IMR-90 (cell line): Measurements from ENCODE around the gene ACOXL. TPM values are rescaled to one million over a fixed set of nuclear protein-coding genes. Genes with fewer than 3 reads are reported as not detected.

Source experiments
- ATAC-seq: fragments of 200-7000 bp; cut with Tn5 transposase; 2 replicates; pipeline ENCODE4 v1.9.1; 2020; ENCODE audit warnings: low read depth, mild to moderate bottlenecking, moderate library complexity
- BruUV-seq: library from RNA; stranded (reverse); fragments of 400-500 nt; replicated peaks from 2 replicates; lab custom pipeline; 2021; lab: Mats Ljungman, UMichigan
- CTCF ChIA-PET: fragments of 300-600 bp; formaldehyde crosslinking; extraction: SDS; loops from one replicate; lab custom pipeline; 2021; ENCODE audit warnings: antibody characterized with exemption; lab: Yijun Ruan, JAX
- POLR2A ChIA-PET: fragments of 300-600 bp; sonication (Branson Sonifier 250); formaldehyde crosslinking; loops from one replicate; lab custom pipeline; 2022; ENCODE audit warnings: antibody characterized with exemption; ENCODE audit not compliant: unreplicated experiment; lab: Charles Lee
- DNase-seq: peaks from one replicate; pipeline ENCODE4 v3.0.0; 2013
- H2AFZ ChIP-seq: replicated peaks from 2 replicates; pipeline ENCODE3; 2013; ENCODE audit warnings: low read length, mild to moderate bottlenecking; ENCODE audit not compliant: poor library complexity
- H2AK5ac ChIP-seq: 2 replicates; pipeline ENCODE4 v1.6.1; 2013; ENCODE audit warnings: low read depth, low read length, inconsistent platforms
- H2AK9ac ChIP-seq: replicated peaks from 2 replicates; pipeline ENCODE3; 2013; ENCODE audit warnings: mild to moderate bottlenecking, low read depth, low read length, moderate library complexity; ENCODE audit not compliant: poor library complexity
- H2BK120ac ChIP-seq: 2 replicates; pipeline ENCODE4 v1.6.1; 2013; ENCODE audit warnings: low read depth, low read length, inconsistent platforms
- H2BK15ac ChIP-seq: 3 replicates; pipeline ENCODE4 v1.6.1; 2013; ENCODE audit warnings: low read depth, low read length, inconsistent platforms
- H2BK20ac ChIP-seq: 2 replicates; pipeline ENCODE4 v1.6.1; 2013; ENCODE audit warnings: low read depth, mild to moderate bottlenecking, inconsistent platforms, low read length, moderate library complexity
- H2BK5ac ChIP-seq: 2 replicates; pipeline ENCODE4 v1.6.1; 2013; ENCODE audit warnings: mild to moderate bottlenecking, low read depth, low read length, inconsistent platforms; ENCODE audit not compliant: poor library complexity, severe bottlenecking
- H3K14ac ChIP-seq: replicated peaks from 2 replicates; pipeline ENCODE4 v1.6.1; 2013; ENCODE audit warnings: low read depth, low read length, inconsistent platforms
- H3K18ac ChIP-seq: 2 replicates; pipeline ENCODE4 v1.6.1; 2013; ENCODE audit warnings: low read depth, low read length, control low read depth
- H3K23ac ChIP-seq: 2 replicates; pipeline ENCODE4 v1.6.1; 2013; ENCODE audit warnings: low read depth, low read length, inconsistent platforms
- H3K27ac ChIP-seq: 2 replicates; pipeline ENCODE4 v1.5.1; 2013; ENCODE audit warnings: mild to moderate bottlenecking, control low read depth, low read length; ENCODE audit not compliant: insufficient read depth
- H3K27me3 ChIP-seq: 2 replicates; pipeline ENCODE4 v1.6.1; 2013; ENCODE audit warnings: low read length; ENCODE audit not compliant: control insufficient read depth, insufficient read depth
- H3K36me3 ChIP-seq: 2 replicates; pipeline ENCODE4 v1.6.1; 2013; ENCODE audit warnings: low read length, mixed read lengths; ENCODE audit not compliant: control insufficient read depth, insufficient read depth
- H3K4ac ChIP-seq: 2 replicates; pipeline ENCODE4 v1.6.1; 2013; ENCODE audit warnings: low read depth, low read length, inconsistent platforms
- H3K4me1 ChIP-seq: 2 replicates; pipeline ENCODE4 v1.6.1; 2013; ENCODE audit warnings: low read length, mixed read lengths; ENCODE audit not compliant: control insufficient read depth, insufficient read depth
- H3K4me2 ChIP-seq: 2 replicates; pipeline ENCODE4 v1.6.1; 2013; ENCODE audit warnings: low read depth, mild to moderate bottlenecking, control low read depth, low read length, moderate library complexity
- H3K4me3 ChIP-seq: 2 replicates; pipeline ENCODE4 v1.5.1; 2013; ENCODE audit warnings: low read depth, mild to moderate bottlenecking, control low read depth, low read length, moderate library complexity; ENCODE audit not compliant: insufficient read depth
- H3K56ac ChIP-seq: 2 replicates; pipeline ENCODE4 v1.6.1; 2013; ENCODE audit warnings: low read length, inconsistent platforms; ENCODE audit not compliant: insufficient read depth; ENCODE audit errors: extremely low read depth
- H3K79me1 ChIP-seq, 2 experiments: 2 replicates each; pipeline ENCODE4 v1.6.1; 2013; ENCODE audit warnings: low read length in 2 of 2, inconsistent platforms in 1 of 2, low read depth in 1 of 2
- H3K9ac ChIP-seq: 2 replicates; pipeline ENCODE4 v1.6.1; 2013; ENCODE audit warnings: low read depth, low read length, control low read depth
- H3K9me1 ChIP-seq: 2 replicates; pipeline ENCODE4 v1.6.1; 2013; ENCODE audit warnings: low read length, inconsistent platforms; ENCODE audit not compliant: insufficient read depth
- H3K9me3 ChIP-seq: 2 replicates; pipeline ENCODE4 v1.6.1; 2013; ENCODE audit warnings: low read length; ENCODE audit not compliant: control insufficient read depth, insufficient read depth
- H4K20me1 ChIP-seq: 2 replicates; pipeline ENCODE4 v1.6.1; 2013; ENCODE audit warnings: low read length, inconsistent platforms; ENCODE audit not compliant: insufficient read depth
- H4K5ac ChIP-seq: 2 replicates; pipeline ENCODE4 v1.6.1; 2013; ENCODE audit warnings: mild to moderate bottlenecking, low read depth, low read length, control low read depth
- H4K8ac ChIP-seq, 2 experiments: 2 replicates each; pipeline ENCODE4 v1.6.1; 2013; ENCODE audit warnings: low read depth in 2 of 2, low read length in 2 of 2, control low read depth in 1 of 2, inconsistent platforms in 1 of 2
- H4K91ac ChIP-seq: 2 replicates; pipeline ENCODE4 v1.6.1; 2013; ENCODE audit warnings: low read depth, low read length, inconsistent platforms; ENCODE audit not compliant: insufficient read depth
- BHLHE40 ChIP-seq: fragments of 150-350 bp; IDR thresholded peaks from 2 replicates; pipeline ENCODE4 v1.6.1; 2016; ENCODE audit warnings: mild to moderate bottlenecking, low read depth, low read length
- CHD1 ChIP-seq: IDR thresholded peaks from 2 replicates; pipeline ENCODE4 v1.6.1; 2012; ENCODE audit warnings: low read depth, low read length, improper control_type of control experiment
- FOS ChIP-seq: fragments of 150-350 bp; IDR thresholded peaks from 2 replicates; pipeline ENCODE4 v1.6.1; 2016; ENCODE audit warnings: low read depth, low read length
- MAZ ChIP-seq: IDR thresholded peaks from 2 replicates; pipeline ENCODE4 v1.6.1; 2012; ENCODE audit warnings: low read depth, mild to moderate bottlenecking, low read length, improper control_type of control experiment, moderate library complexity, borderline replicate concordance
- MXI1 ChIP-seq: IDR thresholded peaks from 2 replicates; pipeline ENCODE4 v1.6.1; 2012; ENCODE audit warnings: low read depth, mild to moderate bottlenecking, low read length, moderate library complexity, borderline replicate concordance
- POLR2A ChIP-seq: IDR thresholded peaks from 2 replicates; pipeline ENCODE4 v1.6.1; 2012; ENCODE audit warnings: mild to moderate bottlenecking, low read depth, low read length
- RAD21 ChIP-seq: IDR thresholded peaks from 2 replicates; pipeline ENCODE4 v1.6.1; 2012; ENCODE audit warnings: low read length, improper control_type of control experiment
- RCOR1 ChIP-seq: IDR thresholded peaks from 2 replicates; pipeline ENCODE4 v1.6.1; 2012; ENCODE audit warnings: mild to moderate bottlenecking, low read length, improper control_type of control experiment; ENCODE audit not compliant: insufficient replicate concordance
- RFX5 ChIP-seq: IDR thresholded peaks from 2 replicates; pipeline ENCODE4 v1.8.0; 2012; ENCODE audit warnings: low read depth, mild to moderate bottlenecking, low read length, moderate library complexity
- SMC3 ChIP-seq: fragments of 150-350 bp; IDR thresholded peaks from 2 replicates; pipeline ENCODE4 v1.6.1; 2016; ENCODE audit warnings: low read depth, mild to moderate bottlenecking, antibody characterized with exemption, low read length, moderate library complexity
- WGBS, 2 experiments: methylation state at CpG; one replicate each; pipeline versions ENCODE4 v1.1.5 to v1.1.7; 2013; ENCODE audit warnings: missing lambda C conversion rate in 2 of 2; ENCODE audit not compliant: insufficient read length in 1 of 2; ENCODE audit errors: extremely low coverage in 2 of 2; 5-methylcytosine and 5-hydroxymethylcytosine counted together
- dilution Hi-C: fragments of 300-500 bp; cut with HindIII; formaldehyde crosslinking; loops from one replicate; pipeline ENCODE4 v1.14.3; 2018; ENCODE audit warnings: low sequenced_read_pairs; ENCODE audit not compliant: unreplicated experiment
- in situ Hi-C: fragments of 300-500 bp; cut with MboI; formaldehyde crosslinking; loops from 3 replicates; pipeline ENCODE4 v1.14.3; 2019; ENCODE audit warnings: low sequenced_read_pairs, inconsistent platforms, mixed read lengths
- intact Hi-C: fragments of 100-400 bp; cut with micrococcal nuclease; formaldehyde crosslinking; loops from 2 replicates; pipeline ENCODE4 v1.10.0; 2022
- polyA plus RNA-seq, 3 experiments: library from polyadenylated mRNA; depleted of rRNA; stranded (reverse); fragments of >200 nt; gene quantifications; 2 replicates each; pipeline ENCODE4 v1.2.3, GENCODE V29; 2012; ENCODE audit warnings: low replicate concordance in 1 of 3
- total RNA-seq: library from RNA; depleted of rRNA; stranded (reverse); fragments of >200 nt; gene quantifications from 2 replicates; pipeline ENCODE4 v1.2.3, GENCODE V29; 2012
- TF ChIP-seq, protein P1 (sequence below): conservative IDR thresholded peaks from 2 replicates; pipeline ENCODE4 v1.5.1; 2012; ENCODE audit warnings: mild to moderate bottlenecking, low read depth, low read length, improper control_type of control experiment
- TF ChIP-seq, protein P2 (sequence below): fragments of 150-350 bp; IDR thresholded peaks from 2 replicates; pipeline ENCODE4 v1.6.1; 2016; ENCODE audit warnings: low read depth, mild to moderate bottlenecking, low read length, moderate library complexity, borderline replicate concordance
- TF ChIP-seq, protein P3 (sequence below): fragments of 150-350 bp; IDR thresholded peaks from 2 replicates; pipeline ENCODE4 v1.6.1; 2017; ENCODE audit warnings: mild to moderate bottlenecking, antibody characterized with exemption, low read length, low read depth

Gene ACOXL
- total and polyA plus RNA-seq, 2 of the 4 experiments (the other 2 are of a cell fraction) = not detected

DNA sequence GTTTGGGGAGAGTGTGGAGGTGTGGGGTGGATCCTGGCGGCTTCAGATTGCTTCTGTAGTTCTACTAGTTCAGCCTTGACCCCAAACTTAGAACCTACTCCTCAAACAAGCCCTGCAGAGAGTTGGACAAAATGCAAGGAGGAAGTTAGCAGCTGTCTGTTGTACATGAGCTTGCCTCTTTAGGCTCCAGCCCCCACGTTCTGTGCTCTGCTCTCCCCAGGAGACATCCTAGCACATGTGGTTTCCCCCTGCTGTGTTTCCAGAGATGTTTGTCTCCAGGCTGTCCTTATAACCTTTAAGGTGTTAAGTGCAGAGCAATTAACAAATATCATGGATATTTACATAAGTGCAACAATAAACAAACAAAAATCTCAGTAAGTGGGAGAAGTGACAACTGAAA is 111.1 kb downstream of the ACOXL start:
- Histone ChIP-seq H4K20me1 (no peaks in the 10 kb centered on the region), H3K18ac (no peak overlapping the region), H3K4me1 (no peaks in the 10 kb centered on the region), H3K14ac (no peak overlapping the region), H2AK5ac (no peak overlapping the region), H3K9me1 (no peaks in the 10 kb centered on the region), H3K4me3 (no peak overlapping the region), H3K27me3 (peaks cover 23% of the 10 kb centered on the region), H3K4me2 (no peak overlapping the region), H3K56ac (no peak overlapping the region), H4K8ac (no peak overlapping the region), H2AK9ac (no peak overlapping the region), H3K27ac (no peak overlapping the region), H3K9me3 (no peaks in the 10 kb centered on the region), H3K36me3 (no peaks in the 10 kb centered on the region), H2BK20ac (no peak overlapping the region), H3K4ac (no peak overlapping the region), H2BK5ac (no peak overlapping the region), H2BK15ac (no peak overlapping the region), H3K79me1 (no peaks in the 10 kb centered on the region), H2AFZ (no peak overlapping the region), H3K9ac (no peak overlapping the region), H4K91ac (no peak overlapping the region), H3K23ac (no peak overlapping the region), H2BK120ac (no peak overlapping the region), H4K5ac (no peak overlapping the region)
- CTCF ChIA-PET = no interaction called here
- WGBS, 2 experiments = no CpG with 5 or more reads among the region's 2 CpGs
- POLR2A ChIA-PET = no interaction called here
- TF ChIP-seq RCOR1 (no peak), RFX5 (no peak), MXI1 (no peak), CHD1 (no peak), RAD21 (no peak), BHLHE40 (no peak), SMC3 (no peak), POLR2A (no peak), FOS (no peak), MAZ (no peak)
- TF ChIP-seq, protein P1, sequence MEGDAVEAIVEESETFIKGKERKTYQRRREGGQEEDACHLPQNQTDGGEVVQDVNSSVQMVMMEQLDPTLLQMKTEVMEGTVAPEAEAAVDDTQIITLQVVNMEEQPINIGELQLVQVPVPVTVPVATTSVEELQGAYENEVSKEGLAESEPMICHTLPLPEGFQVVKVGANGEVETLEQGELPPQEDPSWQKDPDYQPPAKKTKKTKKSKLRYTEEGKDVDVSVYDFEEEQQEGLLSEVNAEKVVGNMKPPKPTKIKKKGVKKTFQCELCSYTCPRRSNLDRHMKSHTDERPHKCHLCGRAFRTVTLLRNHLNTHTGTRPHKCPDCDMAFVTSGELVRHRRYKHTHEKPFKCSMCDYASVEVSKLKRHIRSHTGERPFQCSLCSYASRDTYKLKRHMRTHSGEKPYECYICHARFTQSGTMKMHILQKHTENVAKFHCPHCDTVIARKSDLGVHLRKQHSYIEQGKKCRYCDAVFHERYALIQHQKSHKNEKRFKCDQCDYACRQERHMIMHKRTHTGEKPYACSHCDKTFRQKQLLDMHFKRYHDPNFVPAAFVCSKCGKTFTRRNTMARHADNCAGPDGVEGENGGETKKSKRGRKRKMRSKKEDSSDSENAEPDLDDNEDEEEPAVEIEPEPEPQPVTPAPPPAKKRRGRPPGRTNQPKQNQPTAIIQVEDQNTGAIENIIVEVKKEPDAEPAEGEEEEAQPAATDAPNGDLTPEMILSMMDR = no peak
- TF ChIP-seq, protein P2, sequence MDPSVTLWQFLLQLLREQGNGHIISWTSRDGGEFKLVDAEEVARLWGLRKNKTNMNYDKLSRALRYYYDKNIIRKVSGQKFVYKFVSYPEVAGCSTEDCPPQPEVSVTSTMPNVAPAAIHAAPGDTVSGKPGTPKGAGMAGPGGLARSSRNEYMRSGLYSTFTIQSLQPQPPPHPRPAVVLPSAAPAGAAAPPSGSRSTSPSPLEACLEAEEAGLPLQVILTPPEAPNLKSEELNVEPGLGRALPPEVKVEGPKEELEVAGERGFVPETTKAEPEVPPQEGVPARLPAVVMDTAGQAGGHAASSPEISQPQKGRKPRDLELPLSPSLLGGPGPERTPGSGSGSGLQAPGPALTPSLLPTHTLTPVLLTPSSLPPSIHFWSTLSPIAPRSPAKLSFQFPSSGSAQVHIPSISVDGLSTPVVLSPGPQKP = no peak
- TF ChIP-seq, protein P3, sequence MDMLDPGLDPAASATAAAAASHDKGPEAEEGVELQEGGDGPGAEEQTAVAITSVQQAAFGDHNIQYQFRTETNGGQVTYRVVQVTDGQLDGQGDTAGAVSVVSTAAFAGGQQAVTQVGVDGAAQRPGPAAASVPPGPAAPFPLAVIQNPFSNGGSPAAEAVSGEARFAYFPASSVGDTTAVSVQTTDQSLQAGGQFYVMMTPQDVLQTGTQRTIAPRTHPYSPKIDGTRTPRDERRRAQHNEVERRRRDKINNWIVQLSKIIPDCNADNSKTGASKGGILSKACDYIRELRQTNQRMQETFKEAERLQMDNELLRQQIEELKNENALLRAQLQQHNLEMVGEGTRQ = no peak
- BruUV-seq = no TSS peak
- dilution Hi-C loops (no loop called here), intact Hi-C loops (no loop called here), in situ Hi-C loops (no loop called here)
- no peak for DNase-seq
- no peak for ATAC-seq
